Sigmoid colon (tissue), 7 donors: ENCODE measurements around the gene DAPK1. TPM values are rescaled to one million over a fixed set of nuclear protein-coding genes. Genes with fewer than 3 reads are reported as not detected.

Experiments
- DNase-seq: peaks from one replicate; pipeline ENCODE4 v3.0.0-alpha.2; 2019
- H3K27ac ChIP-seq, 4 donors: fragments of 200-600 bp; sonication (generic); one replicate each; pipeline ENCODE4 v1.5.1; 2016 to 2019; ENCODE audit warnings: mild to moderate bottlenecking in 1 of 4
- H3K27me3 ChIP-seq, 3 donors: fragments of 200-600 bp; sonication (generic); one replicate each; pipeline ENCODE4 v1.5.1; 2019; ENCODE audit warnings: mild to moderate bottlenecking in 1 of 3
- H3K36me3 ChIP-seq, 4 donors: fragments of 200-600 bp; sonication (generic); one replicate each; pipeline ENCODE4 v1.5.1; 2016 to 2019
- H3K4me1 ChIP-seq, 4 donors: fragments of 200-600 bp; sonication (generic); one replicate each; pipeline ENCODE4 v1.5.1; 2017 to 2019
- H3K4me3 ChIP-seq, 4 donors: fragments of 200-600 bp; sonication (generic); one replicate each; pipeline ENCODE4 v1.5.1; 2017 to 2019; ENCODE audit warnings: mild to moderate bottlenecking in 2 of 4, moderate library complexity in 1 of 4
- H3K9me3 ChIP-seq, 4 donors: fragments of 200-600 bp in 3 of 4; sonication (generic) in 3 of 4; one replicate each; pipeline versions ENCODE4 v1.5.1 to v1.6.1; 2013 to 2019
- EP300 ChIP-seq, 4 donors: sonication (generic); formaldehyde crosslinking; IDR thresholded peaks; one replicate each; pipeline ENCODE4 v1.6.1; 2017; ENCODE audit warnings: antibody characterized with exemption in 4 of 4
- POLR2A ChIP-seq, 2 donors: fragments of 450-650 bp; IDR thresholded peaks; one replicate each; pipeline ENCODE4 v1.6.1; 2016; ENCODE audit warnings: antibody characterized with exemption in 2 of 2, mild to moderate bottlenecking in 2 of 2, moderate library complexity in 2 of 2
- POLR2AphosphoS5 ChIP-seq, 4 donors: sonication (generic); formaldehyde crosslinking; IDR thresholded peaks; one replicate each; pipeline ENCODE4 v1.6.1; 2017; ENCODE audit warnings: antibody characterized with exemption in 4 of 4
- WGBS, 2 donors: extraction: QIAGEN DNeasy Blood & Tissue Kit; methylation state at CpG; one replicate each; pipeline ENCODE4 v1.1.7; 2013; 5-methylcytosine and 5-hydroxymethylcytosine counted together
- intact Hi-C: fragments of 100-400 bp; cut with DNase I; formaldehyde crosslinking; loops from one replicate; pipeline ENCODE4 v1.15.1; 2023
- polyA plus RNA-seq, 3 donors: library from polyadenylated mRNA; stranded (reverse); fragments of 200-250 nt; gene quantifications; one replicate each; pipeline ENCODE4 v1.2.3, GENCODE V29; 2013
- total RNA-seq, 4 donors: library from RNA; depleted of rRNA; stranded (reverse); fragments of >200 nt; gene quantifications; one replicate each; pipeline ENCODE4 v1.1.0, GENCODE V29; 2016
- TF ChIP-seq, protein P1 (sequence below), 4 experiments: fragments of 450-650 bp in 3 of 4; fragments of 200-600 bp in 1 of 4; IDR thresholded peaks; one replicate each; pipeline ENCODE4 v1.5.1; 2016 to 2019; ENCODE audit warnings: antibody characterized with exemption in 4 of 4, mild to moderate bottlenecking in 3 of 4, moderate library complexity in 2 of 4
- donor health status: healthy with polysubstance abuse.
- donor health status: Bipolar disorder and iron deficiency.
- donor health status: healthy.

Gene DAPK1
- total and polyA plus RNA-seq, 7 donors: 4.8 to 92.5 (median 78.1) TPM

DNA sequence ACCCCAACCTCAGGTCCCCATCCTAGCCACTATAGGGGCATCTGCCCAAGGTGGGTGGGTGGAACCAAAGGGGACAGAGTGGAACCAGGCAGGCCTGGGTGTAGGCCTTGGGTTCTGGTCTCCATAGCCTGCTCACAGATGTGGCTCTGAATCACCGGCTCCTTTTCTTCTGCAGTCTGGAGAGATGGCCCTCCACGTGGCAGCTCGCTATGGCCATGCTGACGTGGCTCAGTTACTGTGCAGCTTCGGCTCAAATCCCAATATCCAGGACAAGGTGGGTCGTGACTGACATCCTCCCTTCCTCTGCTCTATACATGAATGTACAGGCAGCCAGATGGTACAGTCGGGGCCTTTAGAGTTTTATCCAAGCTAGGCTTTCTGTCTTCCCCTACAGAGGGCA is 150.9 kb downstream of the DAPK1 start:
- Histone ChIP-seq H3K4me3 (no peak overlapping the region), H3K36me3 (peaks cover 12 to 61% (median 24%) of the 10 kb centered on the region in 4 donors), H3K4me1 (peaks cover 0 to 6% (median 3%) of the 10 kb centered on the region in 4 donors), H3K27ac (no peak overlapping the region), H3K27me3 (no peaks in the 10 kb centered on the region), H3K9me3 (no peaks in the 10 kb centered on the region)
- 92 to 94% methylated on average over 7 of the region's 7 CpGs for WGBS, 2 donors
- DNase-seq: no peak
- intact Hi-C loops: no loop called here
- no peak for TF ChIP-seq POLR2AphosphoS5 (IDR thresholded peaks at IDR 0.05)
- TF ChIP-seq, protein P1, sequence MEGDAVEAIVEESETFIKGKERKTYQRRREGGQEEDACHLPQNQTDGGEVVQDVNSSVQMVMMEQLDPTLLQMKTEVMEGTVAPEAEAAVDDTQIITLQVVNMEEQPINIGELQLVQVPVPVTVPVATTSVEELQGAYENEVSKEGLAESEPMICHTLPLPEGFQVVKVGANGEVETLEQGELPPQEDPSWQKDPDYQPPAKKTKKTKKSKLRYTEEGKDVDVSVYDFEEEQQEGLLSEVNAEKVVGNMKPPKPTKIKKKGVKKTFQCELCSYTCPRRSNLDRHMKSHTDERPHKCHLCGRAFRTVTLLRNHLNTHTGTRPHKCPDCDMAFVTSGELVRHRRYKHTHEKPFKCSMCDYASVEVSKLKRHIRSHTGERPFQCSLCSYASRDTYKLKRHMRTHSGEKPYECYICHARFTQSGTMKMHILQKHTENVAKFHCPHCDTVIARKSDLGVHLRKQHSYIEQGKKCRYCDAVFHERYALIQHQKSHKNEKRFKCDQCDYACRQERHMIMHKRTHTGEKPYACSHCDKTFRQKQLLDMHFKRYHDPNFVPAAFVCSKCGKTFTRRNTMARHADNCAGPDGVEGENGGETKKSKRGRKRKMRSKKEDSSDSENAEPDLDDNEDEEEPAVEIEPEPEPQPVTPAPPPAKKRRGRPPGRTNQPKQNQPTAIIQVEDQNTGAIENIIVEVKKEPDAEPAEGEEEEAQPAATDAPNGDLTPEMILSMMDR (IDR thresholded peaks at IDR 0.05): no peak
- TF ChIP-seq POLR2A (IDR thresholded peaks at IDR 0.05): no peak
- no peak for TF ChIP-seq EP300 (IDR thresholded peaks at IDR 0.05)

DNA sequence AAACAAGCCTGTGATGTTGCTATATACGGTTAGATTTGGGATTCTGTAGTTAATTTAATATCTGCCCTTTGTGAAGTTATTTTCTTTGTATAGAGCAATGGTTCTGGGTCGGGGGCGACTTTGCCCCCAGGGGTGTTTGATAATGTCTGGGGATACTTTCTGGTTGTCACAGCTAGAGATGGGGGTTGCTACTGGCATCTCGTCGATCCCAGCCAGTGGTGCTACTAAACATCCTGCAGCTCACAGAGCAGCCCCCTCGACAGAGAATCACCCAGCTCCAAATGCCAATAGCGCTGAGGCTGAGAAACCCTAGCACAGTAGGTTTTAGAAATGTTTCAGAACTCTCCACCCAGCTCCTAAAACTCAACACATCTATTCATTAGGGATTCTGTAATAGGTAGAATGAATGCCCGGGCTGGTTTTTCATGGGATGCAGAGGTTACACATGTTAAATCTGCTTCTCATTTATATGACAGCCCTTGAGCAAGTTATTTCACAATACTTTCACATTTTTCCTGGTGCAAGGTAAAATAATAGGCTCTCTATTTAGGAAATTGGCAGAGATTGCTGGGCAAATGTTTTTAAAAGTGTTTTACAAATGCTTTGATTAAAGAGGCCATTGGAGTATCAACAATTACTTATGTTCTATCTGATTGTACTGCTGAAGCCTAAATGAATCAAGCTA is 153.1 kb downstream of the DAPK1 start:
- TF ChIP-seq, protein P1 (IDR thresholded peaks at IDR 0.05): no peak
- no peak for TF ChIP-seq POLR2AphosphoS5 (IDR thresholded peaks at IDR 0.05)
- no peak for TF ChIP-seq EP300 (IDR thresholded peaks at IDR 0.05)
- no peak for TF ChIP-seq POLR2A (IDR thresholded peaks at IDR 0.05)
- intact Hi-C loops: no loop called here
- DNase-seq: no peak
- Histone ChIP-seq H3K9me3 (no peaks in the 10 kb centered on the region), H3K4me3 (no peak overlapping the region), H3K27ac (no peak overlapping the region), H3K27me3 (no peaks in the 10 kb centered on the region), H3K36me3 (peaks cover 12 to 67% (median 24%) of the 10 kb centered on the region in 4 donors), H3K4me1 (peaks cover 0 to 5% (median under 1%) of the 10 kb centered on the region in 4 donors)
- 89 to 94% methylated on average over 8 of the region's 8 CpGs for WGBS, 2 donors

GRCh38 chr9:87651431-87651830 is 153.8 kb downstream of the DAPK1 start:
- no peak for DNase-seq
- Histone ChIP-seq H3K9me3 (no peaks in the 10 kb centered on the region), H3K36me3 (peaks cover 12 to 61% (median 20%) of the 10 kb centered on the region in 4 donors), H3K4me1 (peaks cover 0 to 12% (median 6%) of the 10 kb centered on the region in 4 donors), H3K27me3 (no peaks in the 10 kb centered on the region), H3K4me3 (no peak overlapping the region), H3K27ac (no peak overlapping the region)
- WGBS, 2 donors: 96% methylated on average over 10 of the region's 10 CpGs
- TF ChIP-seq POLR2AphosphoS5 (IDR thresholded peaks at IDR 0.05) (no peak), POLR2A (IDR thresholded peaks at IDR 0.05) (no peak), EP300 (IDR thresholded peaks at IDR 0.05) (no peak)
- TF ChIP-seq, protein P1 (IDR thresholded peaks at IDR 0.05): no peak
- intact Hi-C loops: no loop called here

DNA sequence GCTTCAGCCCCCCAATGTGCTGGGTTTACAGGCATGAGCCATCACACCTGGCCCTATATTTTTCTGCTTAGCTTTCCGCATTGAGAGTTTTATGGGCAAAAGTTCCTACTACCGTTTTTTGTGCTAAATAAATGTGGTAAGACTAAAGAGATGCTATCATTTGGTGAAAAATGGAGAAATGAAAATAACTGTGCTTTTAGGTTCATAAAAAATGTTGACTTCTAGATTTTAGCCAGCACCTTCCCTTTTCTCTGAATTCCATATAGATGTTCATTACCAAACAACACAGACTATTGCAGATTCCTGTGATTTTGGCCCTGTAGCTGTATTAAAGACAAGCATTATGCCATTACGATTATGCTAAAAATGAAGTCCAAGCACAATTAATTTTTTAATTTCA is 156.3 kb downstream of the DAPK1 start:
- no peak overlapping the region for H3K4me3 ChIP-seq
- DNase-seq: no peak
- WGBS, 2 donors: 89 to 90% methylated on average over 3 of the region's 3 CpGs
- H3K36me3 ChIP-seq: peaks cover 6 to 56% (median 16%) of the 10 kb centered on the region in 4 donors
- no peak overlapping the region for H3K27ac ChIP-seq
- intact Hi-C loops: no loop called here
- peaks cover 0 to 22% (median 13%) of the 10 kb centered on the region in 4 donors for H3K4me1 ChIP-seq
- no peaks in the 10 kb centered on the region for H3K27me3 ChIP-seq
- TF ChIP-seq POLR2A (IDR thresholded peaks at IDR 0.05): no peak
- no peak for TF ChIP-seq POLR2AphosphoS5 (IDR thresholded peaks at IDR 0.05)
- TF ChIP-seq, protein P1 (IDR thresholded peaks at IDR 0.05): no peak
- TF ChIP-seq EP300 (IDR thresholded peaks at IDR 0.05): no peak
- H3K9me3 ChIP-seq: no peaks in the 10 kb centered on the region
